K562 (cell line): ENCODE results near the gene AQP5. TPM values are rescaled to one million over a fixed set of nuclear protein-coding genes. Genes with fewer than 3 reads are reported as not detected.

Experiments
- ATAC-seq: fragments of 200-7000 bp; cut with Tn5 transposase; 3 replicates; pipeline ENCODE4 v1.9.1; 2020; ENCODE audit warnings: moderate library complexity
- BruUV-seq: library from RNA; stranded (reverse); fragments of 400-500 nt; replicated peaks from 2 replicates; lab custom pipeline; 2021; lab: Mats Ljungman, UMichigan
- CTCF ChIA-PET: fragments of 300-600 bp; formaldehyde crosslinking; extraction: SDS; loops from one replicate; lab custom pipeline; 2021; ENCODE audit warnings: low intra/inter-chr PET ratio; lab: Yijun Ruan, JAX
- POLR2A ChIA-PET: fragments of 300-600, 350-650 bp; sonication (Branson Sonifier 250); formaldehyde crosslinking; extraction: SDS; loops from one replicate; lab custom pipeline; 2021; ENCODE audit warnings: antibody characterized with exemption, inconsistent platforms; lab: Yijun Ruan, JAX
- DNase-seq, 4 experiments: peaks; one replicate each; pipeline versions ENCODE4 v3.0.0 to v3.0.0-alpha.2; 2011 to 2018; ENCODE audit warnings: low spot score in 3 of 4, mixed read lengths in 3 of 4; ENCODE audit errors: extremely low read depth in 1 of 4
- FAIRE-seq: peaks from 2 replicates; lab custom pipeline; 2011; peaks lifted over from hg19 to GRCh38; lab: Jason Lieb, UNC
- H2AFZ ChIP-seq: 2 replicates; pipeline ENCODE4 v1.6.0; 2011; ENCODE audit warnings: low read depth, low read length, control low read depth, inconsistent platforms
- H3K27ac ChIP-seq: fragments of 200-600 bp; 3 replicates; pipeline ENCODE4 v1.8.0; 2011; ENCODE audit warnings: low read depth, mild to moderate bottlenecking, control low read depth, inconsistent platforms, low read length, moderate library complexity, mixed read lengths; ENCODE audit errors: extremely low read depth
- H3K27me3 ChIP-seq, 2 experiments: fragments of 300-600 bp in 1 of 2; 2 replicates in 1 of 2; 3 replicates in 1 of 2; pipeline versions ENCODE4 v1.6.0 to v1.8.0; 2011; ENCODE audit warnings: inconsistent platforms in 2 of 2, low read length in 2 of 2, mild to moderate bottlenecking in 1 of 2, mixed read lengths in 1 of 2, moderate library complexity in 1 of 2; ENCODE audit not compliant: control insufficient read depth in 2 of 2, insufficient read depth in 2 of 2
- H3K36me3 ChIP-seq: fragments of 300-600 bp; 3 replicates; pipeline ENCODE4 v1.8.0; 2011; ENCODE audit warnings: mild to moderate bottlenecking, low read length, inconsistent platforms; ENCODE audit not compliant: control insufficient read depth, insufficient read depth
- H3K4me1 ChIP-seq, 2 experiments: fragments of 200-600 bp in 1 of 2; replicated peaks in 1 of 2; 2 replicates in 1 of 2; 3 replicates in 1 of 2; pipeline versions ENCODE4 v1.5.1 to v1.8.0; 2011; ENCODE audit warnings: inconsistent platforms in 2 of 2, low read length in 2 of 2, mild to moderate bottlenecking in 1 of 2, mixed read lengths in 1 of 2, moderate library complexity in 1 of 2; ENCODE audit not compliant: control insufficient read depth in 2 of 2, insufficient read depth in 2 of 2
- H3K4me2 ChIP-seq: 2 replicates; pipeline ENCODE4 v1.6.1; 2011; ENCODE audit warnings: low read length, control low read depth, inconsistent platforms, mixed read lengths; ENCODE audit not compliant: insufficient read depth
- H3K4me3 ChIP-seq: fragments of 200-600 bp; sonication (generic), shearing (Covaris generic); 2 replicates; pipeline ENCODE4 v1.5.1; 2016; ENCODE audit warnings: control low read depth, inconsistent platforms
- H3K79me2 ChIP-seq: fragments of 200-600 bp; 3 replicates; pipeline ENCODE4 v1.8.0; 2011; ENCODE audit warnings: low read length, inconsistent platforms; ENCODE audit not compliant: control insufficient read depth, insufficient read depth
- H3K9ac ChIP-seq, 2 experiments: 2 replicates each; pipeline versions ENCODE4 v1.6.0 to v1.6.1; 2011; ENCODE audit warnings: low read depth in 2 of 2, low read length in 2 of 2, control low read depth in 1 of 2, inconsistent platforms in 1 of 2, mild to moderate bottlenecking in 1 of 2, mixed read lengths in 1 of 2; ENCODE audit not compliant: insufficient read depth in 1 of 2
- H3K9me1 ChIP-seq: one replicate; pipeline ENCODE4 v1.6.0; 2011; ENCODE audit warnings: inconsistent platforms, mild to moderate bottlenecking, low read length, moderate library complexity; ENCODE audit not compliant: control insufficient read depth, insufficient read depth
- H3K9me3 ChIP-seq: replicated peaks from 2 replicates; pipeline ENCODE4 v1.5.1; 2011; ENCODE audit warnings: low read depth, low read length, inconsistent platforms; ENCODE audit not compliant: control insufficient read depth, insufficient read depth
- H4K20me1 ChIP-seq: replicated peaks from 2 replicates; pipeline ENCODE4 v1.6.1; 2011; ENCODE audit warnings: low read length, inconsistent platforms, mixed read lengths; ENCODE audit not compliant: control insufficient read depth, insufficient read depth
- ATF1 ChIP-seq, 2 experiments: fragments of 450-650 bp in 1 of 2; IDR thresholded peaks; 2 replicates each; pipeline ENCODE4 v1.6.1; 2016; ENCODE audit warnings: missing compliant biosample characterization in 1 of 2, missing genetic modification characterization in 1 of 2
- HDAC8 ChIP-seq: fragments of 450-650 bp; IDR thresholded peaks from 2 replicates; pipeline ENCODE4 v1.6.1; 2016; ENCODE audit warnings: mild to moderate bottlenecking, missing genetic modification characterization, moderate library complexity, missing compliant biosample characterization
- HMG20A ChIP-seq: fragments of 450-650 bp; formaldehyde crosslinking; conservative IDR thresholded peaks from 2 replicates; pipeline ENCODE4 v1.4.0; 2020; ENCODE audit warnings: mild to moderate bottlenecking, mixed read lengths
- HNRNPH1 ChIP-seq: fragments of 200-400 bp; formaldehyde crosslinking; optimal IDR thresholded peaks from 2 replicates; pipeline ENCODE3; 2017; ENCODE audit warnings: low read depth, mild to moderate bottlenecking, low read length, moderate library complexity
- HNRNPK ChIP-seq: fragments of 200-400 bp; formaldehyde crosslinking; IDR thresholded peaks from one replicate; pipeline ENCODE4 v1.6.1; 2018; ENCODE audit warnings: mild to moderate bottlenecking, low read depth, low read length; ENCODE audit not compliant: poor library complexity, severe bottlenecking
- L3MBTL2 ChIP-seq: fragments of 450-650 bp; IDR thresholded peaks from 2 replicates; pipeline ENCODE4 v1.6.1; 2016; ENCODE audit warnings: mild to moderate bottlenecking, moderate library complexity
- MTA2 ChIP-seq: fragments of 450-650 bp; IDR thresholded peaks from 2 replicates; pipeline ENCODE4 v1.6.1; 2016; ENCODE audit warnings: low read depth
- NBN ChIP-seq: fragments of 450-650 bp; IDR thresholded peaks from 2 replicates; pipeline ENCODE4 v1.6.1; 2016; ENCODE audit warnings: low read depth, mild to moderate bottlenecking
- OTX1 ChIP-seq: fragments of 450-650 bp; formaldehyde crosslinking; IDR thresholded peaks from 2 replicates; pipeline ENCODE4 v1.4.0; 2022; ENCODE audit warnings: mild to moderate bottlenecking
- RNF219 ChIP-seq: fragments of 250-450 bp; sonication (Bioruptor Pico); IDR thresholded peaks from 2 replicates; pipeline ENCODE4 v1.5.0; 2022; ENCODE audit warnings: mild to moderate bottlenecking
- TCF7 ChIP-seq: sonication (generic); IDR thresholded peaks from 2 replicates; pipeline ENCODE4 v1.6.1; 2016; ENCODE audit warnings: antibody characterized with exemption, borderline replicate concordance
- ZKSCAN1 ChIP-seq: fragments of 150-350 bp; IDR thresholded peaks from 2 replicates; pipeline ENCODE4 v1.6.1; 2016; ENCODE audit warnings: low read depth, low read length
- ZNF354B ChIP-seq: fragments of 250-450 bp; sonication (Bioruptor Pico); IDR thresholded peaks from 2 replicates; pipeline ENCODE4 v1.4.0; 2020
- ZNF639 ChIP-seq, 2 experiments: fragments of 200-800 bp in 1 of 2; sonication (Bioruptor generic) in 1 of 2; sonication (generic) in 1 of 2; formaldehyde crosslinking in 1 of 2; IDR thresholded peaks in 1 of 2; conservative IDR thresholded peaks in 1 of 2; 2 replicates each; pipeline versions ENCODE4 v1.5.0 to v1.6.1; 2016 to 2020; ENCODE audit warnings: missing compliant biosample characterization in 1 of 2, missing genetic modification characterization in 1 of 2, missing genetic modification reagents in 1 of 2
- WGBS: fragments of 100-300 bp; shearing (Covaris generic); methylation state at CpG from one replicate; pipeline ENCODE4 v1.1.6; 2016; ENCODE audit warnings: low coverage, mixed read lengths; ENCODE audit not compliant: insufficient coverage; ENCODE audit errors: missing lambda C conversion rate; 5-methylcytosine and 5-hydroxymethylcytosine counted together
- in situ Hi-C: fragments of 300-500 bp; cut with MboI; formaldehyde crosslinking; loops from 4 replicates; pipeline ENCODE4 v1.15.0; 2018; ENCODE audit warnings: inconsistent platforms, mixed read lengths
- intact Hi-C: fragments of 100-400 bp; cut with micrococcal nuclease; formaldehyde crosslinking; loops from 2 replicates; pipeline ENCODE4 v1.14.2; 2022
- polyA plus RNA-seq, 8 experiments: library from polyadenylated mRNA; depleted of rRNA in 4 of 8; stranded (reverse) in 5 of 8; unstranded in 3 of 8; fragments of >200 nt; fragmentation: Nextera tagmentation in 2 of 8; fragmentation: Illumina TruSeq in 1 of 8; extraction: Ambion mirVana in 2 of 8; extraction: Trizol in 1 of 8; gene quantifications; 2 replicates each; pipeline versions ENCODE4 v1.2.1 to v1.2.3, GENCODE V29; 2011 to 2014; ENCODE audit warnings: inconsistent platforms in 1 of 8, missing spikeins in 1 of 8
- total RNA-seq, 7 experiments: library from RNA; depleted of rRNA in 6 of 7; stranded (reverse); fragments of >200 nt in 6 of 7; fragmentation: Illumina TruSeq in 2 of 7; extraction: Trizol in 2 of 7; gene quantifications; 2 replicates each; pipeline versions ENCODE4 v1.2.1 to v1.2.3, GENCODE V29; 2011 to 2021; ENCODE audit warnings: low replicate concordance in 1 of 7

Gene AQP5
- total and polyA plus RNA-seq, 9 of the 15 experiments (the other 6 are each of a cell fraction or from before 2014, with no cell fraction given) = not detected

DNA sequence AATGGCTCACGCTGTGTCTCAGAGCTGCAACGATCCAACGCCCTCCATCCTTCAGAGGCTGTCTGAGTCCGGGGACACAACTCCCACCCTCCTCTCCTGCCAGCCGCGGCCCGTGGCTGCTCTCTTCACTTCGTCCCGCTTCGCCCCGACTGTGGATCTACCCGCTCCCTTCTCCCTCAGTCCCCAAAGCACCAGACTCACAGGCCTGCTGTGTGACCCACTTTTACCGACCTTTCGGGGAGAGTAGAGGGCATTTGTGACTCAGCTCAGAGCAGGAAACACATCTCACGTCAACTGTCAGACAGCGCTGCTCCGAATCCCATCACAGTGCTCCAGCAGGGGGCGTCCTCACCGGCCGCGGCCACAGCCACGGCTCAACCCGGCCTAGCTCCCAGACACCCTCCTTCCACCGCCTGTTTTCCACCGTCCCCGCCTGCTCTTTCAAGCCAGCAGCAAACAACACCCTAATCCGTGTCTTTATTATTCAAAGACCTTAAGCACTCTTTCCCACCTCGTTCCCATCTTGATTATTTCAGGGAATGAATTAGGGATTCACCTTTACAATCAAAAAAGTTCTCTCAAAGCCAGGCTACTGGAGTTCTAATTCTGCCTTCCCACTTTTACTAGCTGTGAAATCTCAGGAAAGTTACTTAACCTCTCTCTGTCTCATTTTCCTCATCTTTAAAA, 16.1 kb upstream of the AQP5 start (continued):
- TF ChIP-seq RNF219 (no peak), NBN (peak; percentile 90)

DNA sequence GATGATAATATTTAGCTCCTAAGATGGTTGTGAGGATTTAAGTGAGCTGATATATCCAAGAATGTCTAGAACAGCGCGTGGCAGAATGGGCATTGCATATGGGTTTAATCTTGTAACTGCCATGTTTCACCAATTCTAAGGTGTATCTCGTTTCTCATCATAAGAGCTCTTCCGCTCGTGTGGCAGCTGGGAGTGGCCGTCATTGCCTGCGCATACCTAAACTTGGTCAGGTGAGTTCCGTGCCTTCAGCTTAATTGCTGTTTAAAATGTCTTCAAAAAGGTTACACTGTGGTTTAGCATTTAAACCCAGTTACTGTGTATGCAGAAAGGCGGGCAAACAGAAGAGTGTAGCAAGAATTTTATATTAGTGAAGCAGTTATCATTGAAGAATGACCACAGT, 15.6 kb upstream of the AQP5 start:
- in situ Hi-C loops = no loop called here
- CTCF ChIA-PET = no interaction called here
- no peak overlapping the region for H3K4me2 ChIP-seq

More for the DNA sequence above, 15.6 kb upstream of the AQP5 start:
- H3K79me2 ChIP-seq = no peaks in the 10 kb centered on the region
- no TSS peak for BruUV-seq
- no peaks in the 10 kb centered on the region for H3K9me3 ChIP-seq
- intact Hi-C loops = loop anchor here (5.0 kb wide), 2 partner anchors 79 to 169 kb away; no protein-coding TSS in a partner anchor
- peak overlapping the region in 1 of 2 experiments; percentile 49; a peak in 1 of 4 replicates for H3K9ac ChIP-seq
- no peaks in the 10 kb centered on the region for H4K20me1 ChIP-seq
- no peaks in the 10 kb centered on the region for H3K9me1 ChIP-seq
- H3K27me3 ChIP-seq = 0 out of 5 replicates have a peak, but pooled peaks cover 0 to 5% of the 10 kb centered on the region in 2 experiments
- ATAC-seq = no peak
- H2AFZ ChIP-seq = peak overlapping the region; percentile 92
- TF ChIP-seq ZNF354B (no peak), MTA2 (no peak), OTX1 (CRISPR knock-in tag) (no peak), HNRNPK (no peak), HDAC8 (tag) (no peak), TCF7 (no peak), HMG20A (no peak), ATF1 (CRISPR knock-in tag; IDR thresholded peaks at IDR 0.05) (no peak), ATF1 (tag; IDR thresholded peaks at IDR 0.05) (no peak), ZNF639 (CRISPR knock-in tag; conservative IDR thresholded peaks at IDR 0.05 in 1 of 2, IDR thresholded peaks at IDR 0.05 in 1 of 2) (no peak), L3MBTL2 (no peak), HNRNPH1 (no peak), ZKSCAN1 (no peak)
- H3K4me1 ChIP-seq = peaks cover 14 to 25% of the 10 kb centered on the region in 2 experiments; a peak in 4 of 5 replicates
- DNase-seq = no peak
- POLR2A ChIA-PET = interaction anchor here (0.6 to 1.9 kb wide), 12 partner anchors 11 to 775 kb away, joined by 3 to 12 read pairs (median 4); no protein-coding TSS in a partner anchor
- WGBS = 68% methylated on average over 9 of the region's 9 CpGs
- no peaks in the 10 kb centered on the region for H3K36me3 ChIP-seq
- no peak overlapping the region for H3K4me3 ChIP-seq
- FAIRE-seq = no peak
- no peak overlapping the region for H3K27ac ChIP-seq
